ENCODE measurements around the gene OPHN1. TPM values are rescaled to one million over a fixed set of nuclear protein-coding genes. Genes with fewer than 3 reads are reported as not detected.

Gene OPHN1
- total RNA-seq, 1 experiment from 2014 or later: 4.6 TPM

DNA sequence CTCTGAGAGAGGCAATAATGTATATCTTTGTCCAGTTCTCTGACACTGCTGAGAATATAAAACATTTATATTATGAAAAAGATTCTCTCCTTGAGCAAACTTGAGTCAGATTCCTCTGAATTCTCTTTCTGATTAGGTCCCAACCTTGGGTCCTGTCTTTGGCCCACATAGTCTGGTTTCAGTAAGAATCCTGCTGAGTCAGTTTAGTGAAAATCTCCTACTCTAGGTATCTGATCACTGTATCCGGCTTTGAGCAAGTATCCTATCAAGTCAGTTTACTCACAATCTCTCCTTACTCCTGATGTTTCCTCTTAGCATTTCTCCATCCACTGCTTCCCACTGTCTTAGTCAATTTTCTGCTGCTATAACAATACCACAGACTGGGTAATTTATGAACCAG is 253.9 kb downstream of the OPHN1 start:
- Histone ChIP-seq H3K4me1 (no peaks in the 10 kb centered on the region), H3K27me3 (replicated peaks; ENCODE audit: control insufficient read depth, insufficient read depth, low read length) (no peaks in the 10 kb centered on the region), H3K4me3 (ENCODE audit: low read depth, low read length) (no peak overlapping the region), H3K9me3 (no peaks in the 10 kb centered on the region), H3K36me3 (ENCODE audit: control insufficient read depth, insufficient read depth, low read length) (no peaks in the 10 kb centered on the region)
- no peaks in the 10 kb centered on the region for H3K36me3 Mint-ChIP-seq (ENCODE audit: insufficient read depth, unreplicated experiment)
- no peaks in the 10 kb centered on the region for H3K27me3 Mint-ChIP-seq (ENCODE audit: insufficient read depth, unreplicated experiment)
- TF ChIP-seq, protein P1, sequence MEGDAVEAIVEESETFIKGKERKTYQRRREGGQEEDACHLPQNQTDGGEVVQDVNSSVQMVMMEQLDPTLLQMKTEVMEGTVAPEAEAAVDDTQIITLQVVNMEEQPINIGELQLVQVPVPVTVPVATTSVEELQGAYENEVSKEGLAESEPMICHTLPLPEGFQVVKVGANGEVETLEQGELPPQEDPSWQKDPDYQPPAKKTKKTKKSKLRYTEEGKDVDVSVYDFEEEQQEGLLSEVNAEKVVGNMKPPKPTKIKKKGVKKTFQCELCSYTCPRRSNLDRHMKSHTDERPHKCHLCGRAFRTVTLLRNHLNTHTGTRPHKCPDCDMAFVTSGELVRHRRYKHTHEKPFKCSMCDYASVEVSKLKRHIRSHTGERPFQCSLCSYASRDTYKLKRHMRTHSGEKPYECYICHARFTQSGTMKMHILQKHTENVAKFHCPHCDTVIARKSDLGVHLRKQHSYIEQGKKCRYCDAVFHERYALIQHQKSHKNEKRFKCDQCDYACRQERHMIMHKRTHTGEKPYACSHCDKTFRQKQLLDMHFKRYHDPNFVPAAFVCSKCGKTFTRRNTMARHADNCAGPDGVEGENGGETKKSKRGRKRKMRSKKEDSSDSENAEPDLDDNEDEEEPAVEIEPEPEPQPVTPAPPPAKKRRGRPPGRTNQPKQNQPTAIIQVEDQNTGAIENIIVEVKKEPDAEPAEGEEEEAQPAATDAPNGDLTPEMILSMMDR (IDR thresholded peaks at IDR 0.05; ENCODE audit: insufficient read depth in 1 of 2, low read depth in 1 of 2, low read length in 1 of 2, severe bottlenecking in 1 of 2, unreplicated experiment in 1 of 2): no peak
- H3K9me3 Mint-ChIP-seq (ENCODE audit: unreplicated experiment): no peaks in the 10 kb centered on the region
- intact Hi-C loops (cut with micrococcal nuclease; ENCODE audit: unreplicated experiment): no loop called here
- ChIA-PET POLR2A (no interaction called here), CTCF (no interaction called here)
- no peak overlapping the region for H3K4me3 Mint-ChIP-seq (ENCODE audit: unreplicated experiment)
- no peaks in the 10 kb centered on the region for H3K4me1 Mint-ChIP-seq (ENCODE audit: low read depth, unreplicated experiment)
- H3K27ac Mint-ChIP-seq (ENCODE audit: unreplicated experiment): no peak overlapping the region
- DNase-seq: no peak
- BruUV-seq (replicated peaks): no TSS peak

DNA sequence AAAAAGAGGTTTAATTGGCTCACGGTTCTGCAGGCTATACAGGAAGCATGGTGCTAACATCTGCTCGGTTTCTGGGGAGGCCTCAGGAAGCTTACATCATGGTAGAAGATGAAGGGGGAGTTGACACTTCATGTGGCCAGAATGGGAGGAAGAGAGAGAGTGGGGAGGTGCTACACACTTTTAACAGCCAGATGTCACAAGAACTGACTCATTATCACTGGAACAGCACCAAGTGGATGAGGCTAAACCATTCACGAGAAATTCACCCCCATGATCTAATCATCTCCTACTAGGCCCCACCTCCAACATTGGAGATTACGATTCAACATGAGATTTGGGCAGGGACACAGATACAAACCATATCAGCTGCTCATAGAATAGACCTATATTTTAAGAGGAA is 255.8 kb downstream of the OPHN1 start:
- no peak for DNase-seq
- TF ChIP-seq, protein P1 (IDR thresholded peaks at IDR 0.05; ENCODE audit: insufficient read depth in 1 of 2, low read depth in 1 of 2, low read length in 1 of 2, severe bottlenecking in 1 of 2, unreplicated experiment in 1 of 2): no peak
- CTCF ChIA-PET: no interaction called here
- Histone ChIP-seq H3K36me3 (ENCODE audit: control insufficient read depth, insufficient read depth, low read length) (no peaks in the 10 kb centered on the region), H3K4me3 (ENCODE audit: low read depth, low read length) (no peak overlapping the region), H3K27me3 (replicated peaks; ENCODE audit: control insufficient read depth, insufficient read depth, low read length) (no peaks in the 10 kb centered on the region), H3K9me3 (no peaks in the 10 kb centered on the region), H3K4me1 (no peaks in the 10 kb centered on the region)
- Mint-ChIP-seq H3K36me3 (ENCODE audit: insufficient read depth, unreplicated experiment) (no peaks in the 10 kb centered on the region), H3K4me1 (ENCODE audit: low read depth, unreplicated experiment) (no peaks in the 10 kb centered on the region), H3K27me3 (ENCODE audit: insufficient read depth, unreplicated experiment) (no peaks in the 10 kb centered on the region), H3K27ac (ENCODE audit: unreplicated experiment) (no peak overlapping the region), H3K9me3 (ENCODE audit: unreplicated experiment) (no peaks in the 10 kb centered on the region), H3K4me3 (ENCODE audit: unreplicated experiment) (no peak overlapping the region)
- POLR2A ChIA-PET: no interaction called here
- BruUV-seq (replicated peaks): no TSS peak
- intact Hi-C loops (cut with micrococcal nuclease; ENCODE audit: unreplicated experiment): no loop called here

GRCh38 chrX:68175562-68175961 is 257.7 kb downstream of the OPHN1 start:
- POLR2A ChIA-PET: no interaction called here

More at GRCh38 chrX:68175562-68175961, 257.7 kb downstream of the OPHN1 start:
- TF ChIP-seq, protein P1 (IDR thresholded peaks at IDR 0.05; ENCODE audit: insufficient read depth in 1 of 2, low read depth in 1 of 2, low read length in 1 of 2, severe bottlenecking in 1 of 2, unreplicated experiment in 1 of 2): no peak
- H3K4me1 ChIP-seq: no peaks in the 10 kb centered on the region
- H3K4me1 Mint-ChIP-seq (ENCODE audit: low read depth, unreplicated experiment): no peaks in the 10 kb centered on the region
- H3K9me3 ChIP-seq: no peaks in the 10 kb centered on the region
- no peaks in the 10 kb centered on the region for H3K27me3 ChIP-seq (replicated peaks; ENCODE audit: control insufficient read depth, insufficient read depth, low read length)
- no peak overlapping the region for H3K4me3 ChIP-seq (ENCODE audit: low read depth, low read length)
- no peaks in the 10 kb centered on the region for H3K36me3 ChIP-seq (ENCODE audit: control insufficient read depth, insufficient read depth, low read length)
- CTCF ChIA-PET: no interaction called here
- intact Hi-C loops (cut with micrococcal nuclease; ENCODE audit: unreplicated experiment): no loop called here
- no peak overlapping the region for H3K4me3 Mint-ChIP-seq (ENCODE audit: unreplicated experiment)
- no peaks in the 10 kb centered on the region for H3K27me3 Mint-ChIP-seq (ENCODE audit: insufficient read depth, unreplicated experiment)
- H3K36me3 Mint-ChIP-seq (ENCODE audit: insufficient read depth, unreplicated experiment): no peaks in the 10 kb centered on the region
- no peak for DNase-seq
- no peak overlapping the region for H3K27ac Mint-ChIP-seq (ENCODE audit: unreplicated experiment)
- no peaks in the 10 kb centered on the region for H3K9me3 Mint-ChIP-seq (ENCODE audit: unreplicated experiment)
- BruUV-seq (replicated peaks): no TSS peak
